K562 (cell line): ENCODE results near the gene ST6GALNAC6. TPM values are rescaled to one million over a fixed set of nuclear protein-coding genes. Genes with fewer than 3 reads are reported as not detected.
A peak's percentile ranks its signal among the peaks of the same experiment; 100 is the strongest.

Experiments used
- CTBP1 ChIP-seq: fragments of 450-650 bp; IDR thresholded peaks from 2 replicates; pipeline ENCODE4 v1.6.1; 2016; ENCODE audit warnings: borderline replicate concordance
- EHMT2 ChIP-seq: fragments of 450-650 bp; IDR thresholded peaks from 2 replicates; pipeline ENCODE4 v1.6.1; 2018; ENCODE audit warnings: antibody characterized with exemption
- FOXA3 ChIP-seq, 2 experiments: fragments of 450-650 bp in 1 of 2; sonication (generic) in 1 of 2; formaldehyde crosslinking; IDR thresholded peaks in 1 of 2; conservative IDR thresholded peaks in 1 of 2; 2 replicates each; pipeline versions ENCODE4 v1.4.0 to v1.8.0; 2020 to 2022; ENCODE audit warnings: mild to moderate bottlenecking in 2 of 2, missing genetic modification reagents in 1 of 2
- HNRNPH1 ChIP-seq: fragments of 200-400 bp; formaldehyde crosslinking; optimal IDR thresholded peaks from 2 replicates; pipeline ENCODE3; 2017; ENCODE audit warnings: low read depth, mild to moderate bottlenecking, low read length, moderate library complexity
- MBD1 ChIP-seq: fragments of 250-450 bp; sonication (Bioruptor Pico); IDR thresholded peaks from 2 replicates; pipeline ENCODE4 v1.8.0; 2022; ENCODE audit warnings: inconsistent platforms
- MYBL2 ChIP-seq, 2 experiments: fragments of 450-650 bp in 1 of 2; sonication (generic) in 1 of 2; formaldehyde crosslinking in 1 of 2; IDR thresholded peaks; 2 replicates each; pipeline versions ENCODE4 v1.6.1 to v1.8.1; 2017 to 2022; ENCODE audit warnings: borderline replicate concordance in 1 of 2, inconsistent platforms in 1 of 2, low read depth in 1 of 2, mild to moderate bottlenecking in 1 of 2, missing genetic modification reagents in 1 of 2, moderate library complexity in 1 of 2
- POLR3G ChIP-seq: IDR thresholded peaks from 2 replicates; pipeline ENCODE4 v1.6.1; 2011; ENCODE audit not compliant: insufficient read length, insufficient replicate concordance; ENCODE audit errors: extremely low read depth
- STAT5A ChIP-seq: IDR thresholded peaks from 2 replicates; pipeline ENCODE4 v1.6.1; 2012; ENCODE audit warnings: low read length, inconsistent platforms, borderline replicate concordance
- TCF3 ChIP-seq: sonication (generic); formaldehyde crosslinking; IDR thresholded peaks from 2 replicates; pipeline ENCODE4 v1.4.0; 2020; ENCODE audit warnings: mild to moderate bottlenecking, missing genetic modification reagents
- TOE1 ChIP-seq, 2 experiments: fragments of 450-650 bp in 1 of 2; sonication (generic) in 1 of 2; formaldehyde crosslinking in 1 of 2; IDR thresholded peaks; 2 replicates each; pipeline versions ENCODE4 v1.7.1 to v1.8.0; 2016 to 2022; ENCODE audit warnings: borderline replicate concordance in 2 of 2, mild to moderate bottlenecking in 2 of 2, antibody characterized with exemption in 1 of 2, inconsistent platforms in 1 of 2, low read depth in 1 of 2, missing genetic modification reagents in 1 of 2, moderate library complexity in 1 of 2
- TSC22D4 ChIP-seq: fragments of 450-650 bp; IDR thresholded peaks from 2 replicates; pipeline ENCODE4 v1.6.1; 2016; ENCODE audit warnings: missing genetic modification characterization, missing biosample characterization, control low read depth
- ZBED1 ChIP-seq: IDR thresholded peaks from 2 replicates; pipeline ENCODE4 v1.6.1; 2014
- ZC3H4 ChIP-seq: sonication (generic); formaldehyde crosslinking; IDR thresholded peaks from 2 replicates; pipeline ENCODE4 v1.9.0; 2021; ENCODE audit warnings: missing genetic modification reagents, borderline replicate concordance
- ZNF609 ChIP-seq: sonication (generic); formaldehyde crosslinking; IDR thresholded peaks from 2 replicates; pipeline ENCODE4 v1.8.1; 2023; ENCODE audit warnings: missing genetic modification reagents, mild to moderate bottlenecking, borderline replicate concordance
- ZSCAN32 ChIP-seq: fragments of 450-650 bp; formaldehyde crosslinking; IDR thresholded peaks from 2 replicates; pipeline ENCODE4 v1.4.0; 2020; ENCODE audit warnings: mild to moderate bottlenecking, moderate library complexity
- polyA plus RNA-seq, 8 experiments: library from polyadenylated mRNA; depleted of rRNA in 4 of 8; stranded (reverse) in 5 of 8; unstranded in 3 of 8; fragments of >200 nt; fragmentation: Nextera tagmentation in 2 of 8; fragmentation: Illumina TruSeq in 1 of 8; extraction: Ambion mirVana in 2 of 8; extraction: Trizol in 1 of 8; gene quantifications; 2 replicates each; pipeline versions ENCODE4 v1.2.1 to v1.2.3, GENCODE V29; 2011 to 2014; ENCODE audit warnings: inconsistent platforms in 1 of 8, missing spikeins in 1 of 8
- total RNA-seq, 7 experiments: library from RNA; depleted of rRNA in 6 of 7; stranded (reverse); fragments of >200 nt in 6 of 7; fragmentation: Illumina TruSeq in 2 of 7; extraction: Trizol in 2 of 7; gene quantifications; 2 replicates each; pipeline versions ENCODE4 v1.2.1 to v1.2.3, GENCODE V29; 2011 to 2021; ENCODE audit warnings: low replicate concordance in 1 of 7
- TF ChIP-seq, protein P1 (sequence below), 2 experiments: fragments of 250-450 bp in 1 of 2; fragments of 450-650 bp in 1 of 2; sonication (Bioruptor Pico) in 1 of 2; IDR thresholded peaks; 2 replicates each; pipeline versions ENCODE4 v1.6.1 to v1.8.0; 2016 to 2021; ENCODE audit warnings: mild to moderate bottlenecking in 2 of 2, moderate library complexity in 2 of 2, missing compliant biosample characterization in 1 of 2, missing genetic modification characterization in 1 of 2
- TF ChIP-seq, protein P2 (sequence below): fragments of 450-650 bp; conservative IDR thresholded peaks from 2 replicates; pipeline ENCODE4 v1.6.1; 2016; ENCODE audit warnings: missing genetic modification characterization, low read depth, mild to moderate bottlenecking, missing compliant biosample characterization, moderate library complexity

The ST6GALNAC6 gene
- total and polyA plus RNA-seq, 9 of the 15 experiments (the other 6 are each of a cell fraction or from before 2014, with no cell fraction given): 0.13 to 23.0 (median 14.5) TPM

DNA sequence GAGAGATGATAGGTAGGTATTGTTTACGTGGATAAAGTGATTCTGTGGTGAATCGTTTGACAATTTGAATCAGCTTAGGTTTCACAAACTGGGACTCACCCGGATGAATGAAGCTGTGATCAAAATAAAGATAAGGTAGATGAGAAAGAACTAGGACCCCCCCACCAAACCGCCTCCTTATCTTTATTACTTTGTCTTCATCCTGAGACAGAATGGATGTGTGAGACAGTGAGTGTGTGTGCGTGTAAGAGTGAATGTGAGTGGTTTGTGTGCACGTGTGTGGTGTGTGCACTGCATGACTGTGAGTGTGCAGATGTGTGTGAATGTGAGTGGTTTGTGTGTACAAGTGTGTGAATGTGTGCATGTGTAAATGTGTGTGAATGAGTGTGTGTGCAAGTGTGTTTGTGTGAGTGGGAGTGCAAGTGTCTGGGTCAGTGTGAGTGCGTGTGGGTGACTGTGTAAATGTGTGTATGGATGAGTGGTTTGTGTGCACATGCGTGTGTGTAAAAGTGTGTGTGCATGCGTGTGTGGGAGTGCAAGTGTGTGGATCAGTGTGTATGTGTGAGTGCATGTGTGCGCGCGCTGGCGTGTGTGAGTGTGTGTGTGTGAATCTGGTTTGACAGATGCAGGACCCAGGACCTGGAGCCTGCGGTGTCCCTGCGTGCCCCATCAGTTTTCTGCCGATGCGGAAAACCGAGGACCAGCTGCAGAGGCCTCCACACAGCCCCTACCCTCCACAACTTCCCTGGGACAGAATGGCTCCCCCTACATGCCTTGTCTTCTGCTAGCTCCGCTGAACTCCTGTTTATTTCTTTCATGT, 33.5 kb downstream of the ST6GALNAC6 start (continued):
- no peak for TF ChIP-seq MBD1 (CRISPR knock-in tag)
- TF ChIP-seq ZSCAN32: no peak
- TF ChIP-seq TSC22D4 (tag): peak; percentile 93; the same call in 1 of the 2 replicates
- no peak for TF ChIP-seq MYBL2 (IDR thresholded peaks at IDR 0.05; ENCODE audit: low read depth)
- no peak for TF ChIP-seq MYBL2 (CRISPR knock-in tag; IDR thresholded peaks at IDR 0.05; ENCODE audit: borderline replicate concordance)
- TF ChIP-seq, protein P1, sequence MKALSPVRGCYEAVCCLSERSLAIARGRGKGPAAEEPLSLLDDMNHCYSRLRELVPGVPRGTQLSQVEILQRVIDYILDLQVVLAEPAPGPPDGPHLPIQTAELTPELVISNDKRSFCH (CRISPR knock-in tag; IDR thresholded peaks at IDR 0.05): no peak
- TF ChIP-seq, protein P1 (tag; IDR thresholded peaks at IDR 0.05): no peak
- TF ChIP-seq FOXA3 (CRISPR knock-in tag; conservative IDR thresholded peaks at IDR 0.05 in 1 of 2, IDR thresholded peaks at IDR 0.05 in 1 of 2): no peak
- no peak for TF ChIP-seq TCF3
- TF ChIP-seq POLR3G: no peak
- no peak for TF ChIP-seq STAT5A
- TF ChIP-seq TOE1 (IDR thresholded peaks at IDR 0.05; ENCODE audit: borderline replicate concordance): peak; percentile 94
- no peak for TF ChIP-seq TOE1 (CRISPR knock-in tag; IDR thresholded peaks at IDR 0.05; ENCODE audit: borderline replicate concordance, low read depth)
- TF ChIP-seq CTBP1: no peak; the same call in 1 of the 2 replicates
- TF ChIP-seq ZC3H4 (CRISPR knock-in tag): no peak
- TF ChIP-seq HNRNPH1: no peak
- TF ChIP-seq EHMT2: no peak
- TF ChIP-seq, protein P2, sequence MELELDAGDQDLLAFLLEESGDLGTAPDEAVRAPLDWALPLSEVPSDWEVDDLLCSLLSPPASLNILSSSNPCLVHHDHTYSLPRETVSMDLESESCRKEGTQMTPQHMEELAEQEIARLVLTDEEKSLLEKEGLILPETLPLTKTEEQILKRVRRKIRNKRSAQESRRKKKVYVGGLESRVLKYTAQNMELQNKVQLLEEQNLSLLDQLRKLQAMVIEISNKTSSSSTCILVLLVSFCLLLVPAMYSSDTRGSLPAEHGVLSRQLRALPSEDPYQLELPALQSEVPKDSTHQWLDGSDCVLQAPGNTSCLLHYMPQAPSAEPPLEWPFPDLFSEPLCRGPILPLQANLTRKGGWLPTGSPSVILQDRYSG (tag): no peak
- no peak for TF ChIP-seq ZNF609
- no peak for TF ChIP-seq ZBED1
